Activated T-helper 2 cell treated with anti-CD3 and anti-CD28 coated beads, Interferon-gamma antibody, Interleukin-2, Interleukin-4, amounts not matched to agents 10 μg/mL and 5 μg/mL and 100 μg/mL, durations not matched to agents 14 hours and 24 hours and 36 hours (primary cell): ENCODE results near the gene FBH1. TPM values are rescaled to one million over a fixed set of nuclear protein-coding genes. Genes with fewer than 3 reads are reported as not detected.
"Not testable (repeated sequence)": the region's sequence is repeated elsewhere in the genome, so short reads cannot be mapped to it uniquely, and the experiment has no call there.

Experiments used
- DNase-seq: peaks from one replicate; pipeline ENCODE4 v3.0.0; 2021; ENCODE audit warnings: low spot score
- H3K27ac Mint-ChIP-seq: one replicate; pipeline ENCODE4 v1.8.0; 2021; ENCODE audit warnings: mixed read lengths
- H3K27me3 Mint-ChIP-seq: one replicate; pipeline ENCODE4 v1.8.0; 2021; ENCODE audit warnings: low read depth, mixed read lengths
- H3K36me3 Mint-ChIP-seq: one replicate; pipeline ENCODE4 v1.8.0; 2021; ENCODE audit warnings: low read depth, mixed read lengths
- H3K4me1 Mint-ChIP-seq: one replicate; pipeline ENCODE4 v1.8.0; 2021; ENCODE audit warnings: low read depth, mixed read lengths
- H3K4me3 Mint-ChIP-seq: one replicate; pipeline ENCODE4 v1.8.0; 2021; ENCODE audit warnings: low read depth, mild to moderate bottlenecking, moderate library complexity, mixed read lengths
- H3K9me3 Mint-ChIP-seq: one replicate; pipeline ENCODE4 v1.8.0; 2021; ENCODE audit warnings: mixed read lengths
- intact Hi-C: fragments of 100-400 bp; cut with micrococcal nuclease; formaldehyde crosslinking; loops from one replicate; pipeline ENCODE4 v1.15.1; 2023
- total RNA-seq: library from RNA; stranded (reverse); gene quantifications from 2 replicates; pipeline ENCODE4 v1.2.3, GENCODE V29; 2022

The FBH1 gene
- total RNA-seq, 1 donor from 2014 or later = 57.2 TPM

GRCh38 chr10:5960070-5960972, 70.3 kb downstream of the FBH1 start:
- H3K27me3 Mint-ChIP-seq = no peaks in the 10 kb centered on the region
- intact Hi-C loops = no loop called here
- H3K4me1 Mint-ChIP-seq = peaks cover 2% of the 10 kb centered on the region
- peaks cover 46% of the 10 kb centered on the region for H3K36me3 Mint-ChIP-seq
- no peak overlapping the region for H3K27ac Mint-ChIP-seq
- no peaks in the 10 kb centered on the region for H3K9me3 Mint-ChIP-seq
- H3K4me3 Mint-ChIP-seq = no peak overlapping the region
- no peak for DNase-seq

- DNase-seq, H3K27me3 Mint-ChIP-seq, H3K27ac Mint-ChIP-seq, H3K9me3 Mint-ChIP-seq, H3K4me3 Mint-ChIP-seq, H3K4me1 Mint-ChIP-seq, intact Hi-C loops: not testable (repeated sequence)
- H3K36me3 Mint-ChIP-seq = peaks cover 44% of the 10 kb centered on the region
Observed at GRCh38 chr10:5960973-5961275, 70.9 kb downstream of the FBH1 start.

DNA sequence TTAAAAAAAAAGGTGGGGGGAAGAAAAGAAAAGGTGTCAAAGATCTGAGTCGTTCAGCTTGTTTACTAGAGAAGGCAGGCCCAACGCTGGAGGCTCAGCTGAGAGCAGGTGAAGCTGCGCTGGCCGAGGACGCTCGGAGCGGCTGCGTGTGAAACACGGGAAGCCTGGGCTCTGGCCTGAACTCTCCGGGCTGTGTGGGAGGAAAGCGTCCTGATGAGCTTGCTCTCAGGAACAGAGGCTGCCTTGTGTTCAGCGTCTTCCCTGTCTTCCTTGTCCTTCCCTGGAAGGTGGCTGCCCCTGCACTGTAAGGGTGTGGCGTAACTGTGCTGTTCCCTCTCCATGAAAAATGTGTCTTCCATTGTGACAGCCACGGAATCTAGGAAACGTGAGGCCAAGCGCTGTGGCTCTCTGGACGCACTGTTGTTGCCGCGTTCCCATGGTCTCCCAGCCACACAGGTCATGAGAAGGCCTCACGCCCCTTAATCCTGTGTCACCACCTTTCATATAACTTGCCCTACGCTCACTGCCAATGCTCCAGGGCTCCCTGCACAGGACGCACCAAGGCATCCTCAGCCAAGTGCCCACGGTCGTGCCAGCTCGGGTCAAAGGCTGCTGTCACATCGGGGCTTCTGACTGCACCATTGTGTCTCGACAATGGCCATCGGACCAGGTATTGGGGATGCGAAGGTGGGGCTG, 71.5 kb downstream of the FBH1 start:
- no peak for DNase-seq
- Mint-ChIP-seq H3K4me1 (peaks cover 2% of the 10 kb centered on the region), H3K36me3 (peaks cover 40% of the 10 kb centered on the region), H3K27me3 (no peaks in the 10 kb centered on the region), H3K4me3 (no peak overlapping the region), H3K9me3 (no peaks in the 10 kb centered on the region), H3K27ac (no peak overlapping the region)
- intact Hi-C loops = no loop called here

GRCh38 chr10:5962358-5962940, 72.4 kb downstream of the FBH1 start:
- H3K27me3 Mint-ChIP-seq, H3K9me3 Mint-ChIP-seq, H3K27ac Mint-ChIP-seq, H3K4me1 Mint-ChIP-seq, intact Hi-C loops, DNase-seq, H3K4me3 Mint-ChIP-seq: not testable (repeated sequence)
- peaks cover 46% of the 10 kb centered on the region for H3K36me3 Mint-ChIP-seq

DNA sequence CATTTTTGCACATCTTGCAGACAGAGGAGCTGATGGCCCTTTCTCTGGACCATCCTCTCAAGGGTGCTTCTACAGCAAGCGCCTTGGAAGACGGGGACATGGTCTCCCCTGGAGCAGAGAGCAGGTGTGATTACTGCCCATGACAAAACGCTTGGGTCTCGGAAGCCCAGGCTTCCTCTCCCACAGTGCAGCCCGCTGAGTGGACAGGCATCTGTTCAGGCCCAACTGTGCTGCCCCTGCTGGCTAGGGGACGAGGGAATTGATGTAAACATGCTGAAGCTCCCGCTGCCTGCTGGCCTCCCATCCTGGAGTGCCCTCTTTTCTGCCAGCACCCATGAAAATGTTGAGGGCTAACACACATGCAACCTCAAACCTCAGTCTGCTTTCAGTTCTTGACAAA, 73.0 kb downstream of the FBH1 start:
- no peaks in the 10 kb centered on the region for H3K9me3 Mint-ChIP-seq
- intact Hi-C loops = no loop called here
- DNase-seq = no peak
- H3K27ac Mint-ChIP-seq = no peak overlapping the region
- no peaks in the 10 kb centered on the region for H3K27me3 Mint-ChIP-seq
- no peak overlapping the region for H3K4me3 Mint-ChIP-seq
- H3K36me3 Mint-ChIP-seq = peaks cover 50% of the 10 kb centered on the region
- H3K4me1 Mint-ChIP-seq = peaks cover 2% of the 10 kb centered on the region

GRCh38 chr10:5963591-5963990, 73.5 kb downstream of the FBH1 start:
- H3K36me3 Mint-ChIP-seq = peaks cover 52% of the 10 kb centered on the region
- no peak overlapping the region for H3K27ac Mint-ChIP-seq
- intact Hi-C loops = no loop called here
- no peaks in the 10 kb centered on the region for H3K9me3 Mint-ChIP-seq
- no peak overlapping the region for H3K4me3 Mint-ChIP-seq
- no peaks in the 10 kb centered on the region for H3K27me3 Mint-ChIP-seq
- no peak for DNase-seq
- peaks cover 2% of the 10 kb centered on the region for H3K4me1 Mint-ChIP-seq

- peaks cover 49% of the 10 kb centered on the region for H3K36me3 Mint-ChIP-seq
- no peaks in the 10 kb centered on the region for H3K27me3 Mint-ChIP-seq
- H3K4me1 Mint-ChIP-seq = peaks cover 4% of the 10 kb centered on the region
- H3K4me3 Mint-ChIP-seq = no peak overlapping the region
- no peak overlapping the region for H3K27ac Mint-ChIP-seq
- intact Hi-C loops = no loop called here
- DNase-seq = no peak
- H3K9me3 Mint-ChIP-seq = no peaks in the 10 kb centered on the region
Observed at GRCh38 chr10:5964736-5965135, 74.7 kb downstream of the FBH1 start.

DNA sequence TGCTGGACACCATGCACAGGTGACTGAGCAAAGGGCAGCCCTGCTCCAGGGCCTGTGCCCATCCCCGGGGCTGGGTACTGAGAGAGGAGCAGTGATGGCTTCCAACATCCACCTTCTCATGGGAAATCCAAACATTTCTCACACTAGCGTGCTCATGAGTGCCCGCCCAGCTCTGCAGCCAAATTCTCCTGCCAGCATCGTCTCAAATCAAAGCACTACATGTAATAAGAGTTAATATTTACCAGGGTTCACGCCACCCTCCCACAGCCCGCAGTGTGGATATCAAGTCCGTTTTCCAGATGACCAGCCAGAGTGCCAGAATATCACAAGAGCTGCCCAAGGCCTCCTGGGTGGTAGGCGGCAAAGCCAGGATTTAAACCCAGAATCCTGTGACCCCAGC, 75.2 kb downstream of the FBH1 start:
- H3K4me3 Mint-ChIP-seq = no peak overlapping the region
- no peaks in the 10 kb centered on the region for H3K9me3 Mint-ChIP-seq
- DNase-seq = no peak
- no peaks in the 10 kb centered on the region for H3K27me3 Mint-ChIP-seq
- H3K36me3 Mint-ChIP-seq = peaks cover 49% of the 10 kb centered on the region
- intact Hi-C loops = no loop called here
- peaks cover 10% of the 10 kb centered on the region for H3K4me1 Mint-ChIP-seq
- H3K27ac Mint-ChIP-seq = no peak overlapping the region

- H3K36me3 Mint-ChIP-seq = peaks cover 33% of the 10 kb centered on the region
Observed at GRCh38 chr10:5968037-5968680, 78.1 kb downstream of the FBH1 start.

GRCh38 chr10:5968681-5969453, 78.8 kb downstream of the FBH1 start:
- Mint-ChIP-seq H3K36me3 (peaks cover 34% of the 10 kb centered on the region), H3K9me3 (no peaks in the 10 kb centered on the region), H3K27me3 (no peaks in the 10 kb centered on the region), H3K27ac (no peak overlapping the region), H3K4me3 (no peak overlapping the region), H3K4me1 (peaks cover 28% of the 10 kb centered on the region)
- DNase-seq = no peak
- intact Hi-C loops = no loop called here

More at GRCh38 chr10:5968037-5968680, 78.1 kb downstream of the FBH1 start:
- Mint-ChIP-seq H3K4me1 (peaks cover 28% of the 10 kb centered on the region), H3K27me3 (no peaks in the 10 kb centered on the region), H3K9me3 (no peaks in the 10 kb centered on the region), H3K27ac (no peak overlapping the region), H3K4me3 (no peak overlapping the region)
- intact Hi-C loops = no loop called here
- DNase-seq = no peak

GRCh38 chr10:5970066-5970465, 80.0 kb downstream of the FBH1 start:
- peaks cover 31% of the 10 kb centered on the region for H3K4me1 Mint-ChIP-seq
- no peak for DNase-seq
- no peak overlapping the region for H3K4me3 Mint-ChIP-seq
- intact Hi-C loops = no loop called here
- no peaks in the 10 kb centered on the region for H3K9me3 Mint-ChIP-seq
- no peaks in the 10 kb centered on the region for H3K27me3 Mint-ChIP-seq
- peaks cover 37% of the 10 kb centered on the region for H3K36me3 Mint-ChIP-seq
- peak overlapping the region; percentile 8 for H3K27ac Mint-ChIP-seq

GRCh38 chr10:5970527-5970926, 80.5 kb downstream of the FBH1 start:
- intact Hi-C loops = no loop called here
- Mint-ChIP-seq H3K27me3 (no peaks in the 10 kb centered on the region), H3K27ac (no peak overlapping the region), H3K4me3 (no peak overlapping the region), H3K9me3 (no peaks in the 10 kb centered on the region), H3K36me3 (peaks cover 37% of the 10 kb centered on the region), H3K4me1 (peaks cover 36% of the 10 kb centered on the region)
- DNase-seq = no peak
